Measurements from ENCODE around the gene PCSK5. TPM values are rescaled to one million over a fixed set of nuclear protein-coding genes. Genes with fewer than 3 reads are reported as not detected.

Gene PCSK5
- total RNA-seq, 1 donor from 2014 or later: 1.5 TPM

GRCh38 chr9:76218117-76218885 lies 327.8 kb downstream of the PCSK5 start:
- H3K9me3 Mint-ChIP-seq: no peaks in the 10 kb centered on the region

GRCh38 chr9:76218886-76219445 lies 328.5 kb downstream of the PCSK5 start:
- H3K27ac Mint-ChIP-seq: no peak overlapping the region
- no peaks in the 10 kb centered on the region for H3K9me3 Mint-ChIP-seq
- no peaks in the 10 kb centered on the region for H3K4me1 Mint-ChIP-seq (ENCODE audit: low read depth)
- H3K4me3 Mint-ChIP-seq (ENCODE audit: low read depth): no peak overlapping the region
- DNase-seq (ENCODE audit: low spot score): no peak
- intact Hi-C loops (cut with micrococcal nuclease): no loop called here
- peaks cover 4% of the 10 kb centered on the region for H3K27me3 Mint-ChIP-seq (ENCODE audit: low read depth)
- no peaks in the 10 kb centered on the region for H3K36me3 Mint-ChIP-seq (ENCODE audit: low read depth)

More at GRCh38 chr9:76218117-76218885, 327.8 kb downstream of the PCSK5 start:
- DNase-seq (ENCODE audit: low spot score): no peak
- Mint-ChIP-seq H3K27me3 (ENCODE audit: low read depth) (peaks cover 4% of the 10 kb centered on the region), H3K4me3 (ENCODE audit: low read depth) (no peak overlapping the region), H3K4me1 (ENCODE audit: low read depth) (peaks cover 1% of the 10 kb centered on the region), H3K27ac (no peak overlapping the region), H3K36me3 (ENCODE audit: low read depth) (no peaks in the 10 kb centered on the region)
- intact Hi-C loops (cut with micrococcal nuclease): no loop called here

- Mint-ChIP-seq H3K27ac (no peak overlapping the region), H3K36me3 (ENCODE audit: low read depth) (no peaks in the 10 kb centered on the region), H3K27me3 (ENCODE audit: low read depth) (peaks cover 4% of the 10 kb centered on the region), H3K4me1 (ENCODE audit: low read depth) (no peaks in the 10 kb centered on the region), H3K4me3 (ENCODE audit: low read depth) (no peak overlapping the region), H3K9me3 (no peaks in the 10 kb centered on the region)
- DNase-seq (ENCODE audit: low spot score): no peak
- intact Hi-C loops (cut with micrococcal nuclease): no loop called here
Measured at GRCh38 chr9:76219560-76220151, 329.2 kb downstream of the PCSK5 start.

- H3K27ac Mint-ChIP-seq: no peak overlapping the region
- no peaks in the 10 kb centered on the region for H3K9me3 Mint-ChIP-seq
- no peaks in the 10 kb centered on the region for H3K36me3 Mint-ChIP-seq (ENCODE audit: low read depth)
- no peaks in the 10 kb centered on the region for H3K4me1 Mint-ChIP-seq (ENCODE audit: low read depth)
- intact Hi-C loops (cut with micrococcal nuclease): no loop called here
- no peak for DNase-seq (ENCODE audit: low spot score)
- no peak overlapping the region for H3K4me3 Mint-ChIP-seq (ENCODE audit: low read depth)
- peaks cover 4% of the 10 kb centered on the region for H3K27me3 Mint-ChIP-seq (ENCODE audit: low read depth)
Measured at GRCh38 chr9:76221423-76221822, 330.9 kb downstream of the PCSK5 start.

- Mint-ChIP-seq H3K9me3 (no peaks in the 10 kb centered on the region), H3K27ac (no peak overlapping the region), H3K4me3 (ENCODE audit: low read depth) (no peak overlapping the region), H3K36me3 (ENCODE audit: low read depth) (no peaks in the 10 kb centered on the region), H3K4me1 (ENCODE audit: low read depth) (no peaks in the 10 kb centered on the region), H3K27me3 (ENCODE audit: low read depth) (peaks cover 4% of the 10 kb centered on the region)
- intact Hi-C loops (cut with micrococcal nuclease): no loop called here
- no peak for DNase-seq (ENCODE audit: low spot score)
Measured at GRCh38 chr9:76223749-76224340, 333.4 kb downstream of the PCSK5 start.

- no peaks in the 10 kb centered on the region for H3K36me3 Mint-ChIP-seq (ENCODE audit: low read depth)
- DNase-seq (ENCODE audit: low spot score): no peak
- intact Hi-C loops (cut with micrococcal nuclease): no loop called here
- H3K4me3 Mint-ChIP-seq (ENCODE audit: low read depth): no peak overlapping the region
- no peaks in the 10 kb centered on the region for H3K4me1 Mint-ChIP-seq (ENCODE audit: low read depth)
- H3K9me3 Mint-ChIP-seq: no peaks in the 10 kb centered on the region
- H3K27me3 Mint-ChIP-seq (ENCODE audit: low read depth): no peaks in the 10 kb centered on the region
- H3K27ac Mint-ChIP-seq: no peak overlapping the region
Measured at GRCh38 chr9:76227156-76227555, 336.7 kb downstream of the PCSK5 start.

- no peak overlapping the region for H3K4me3 Mint-ChIP-seq (ENCODE audit: low read depth)
- H3K9me3 Mint-ChIP-seq: no peaks in the 10 kb centered on the region
- no peaks in the 10 kb centered on the region for H3K36me3 Mint-ChIP-seq (ENCODE audit: low read depth)
- H3K27ac Mint-ChIP-seq: no peak overlapping the region
- H3K4me1 Mint-ChIP-seq (ENCODE audit: low read depth): no peaks in the 10 kb centered on the region
- intact Hi-C loops (cut with micrococcal nuclease): no loop called here
- no peaks in the 10 kb centered on the region for H3K27me3 Mint-ChIP-seq (ENCODE audit: low read depth)
- DNase-seq (ENCODE audit: low spot score): no peak
Measured at GRCh38 chr9:76231001-76231400, 340.5 kb downstream of the PCSK5 start.

GRCh38 chr9:76232861-76233489 lies 342.5 kb downstream of the PCSK5 start:
- no peaks in the 10 kb centered on the region for H3K4me1 Mint-ChIP-seq (ENCODE audit: low read depth)
- intact Hi-C loops (cut with micrococcal nuclease): no loop called here
- H3K27ac Mint-ChIP-seq: no peak overlapping the region
- H3K9me3 Mint-ChIP-seq: no peaks in the 10 kb centered on the region
- H3K4me3 Mint-ChIP-seq (ENCODE audit: low read depth): no peak overlapping the region
- H3K36me3 Mint-ChIP-seq (ENCODE audit: low read depth): no peaks in the 10 kb centered on the region
- H3K27me3 Mint-ChIP-seq (ENCODE audit: low read depth): no peaks in the 10 kb centered on the region
- DNase-seq (ENCODE audit: low spot score): no peak

- Mint-ChIP-seq H3K4me3 (ENCODE audit: low read depth) (no peak overlapping the region), H3K36me3 (ENCODE audit: low read depth) (no peaks in the 10 kb centered on the region), H3K27ac (no peak overlapping the region), H3K27me3 (ENCODE audit: low read depth) (no peaks in the 10 kb centered on the region), H3K4me1 (ENCODE audit: low read depth) (no peaks in the 10 kb centered on the region), H3K9me3 (no peaks in the 10 kb centered on the region)
- intact Hi-C loops (cut with micrococcal nuclease): no loop called here
- no peak for DNase-seq (ENCODE audit: low spot score)
Measured at GRCh38 chr9:76240578-76240977, 350.1 kb downstream of the PCSK5 start.

GRCh38 chr9:76245518-76245917 lies 355.0 kb downstream of the PCSK5 start:
- intact Hi-C loops (cut with micrococcal nuclease): no loop called here
- Mint-ChIP-seq H3K36me3 (ENCODE audit: low read depth) (no peaks in the 10 kb centered on the region), H3K4me1 (ENCODE audit: low read depth) (no peaks in the 10 kb centered on the region), H3K27ac (no peak overlapping the region), H3K4me3 (ENCODE audit: low read depth) (no peak overlapping the region), H3K27me3 (ENCODE audit: low read depth) (no peaks in the 10 kb centered on the region), H3K9me3 (no peaks in the 10 kb centered on the region)
- DNase-seq (ENCODE audit: low spot score): no peak

- DNase-seq (ENCODE audit: low spot score): no peak
- H3K27me3 Mint-ChIP-seq (ENCODE audit: low read depth): no peaks in the 10 kb centered on the region
- no peak overlapping the region for H3K4me3 Mint-ChIP-seq (ENCODE audit: low read depth)
- intact Hi-C loops (cut with micrococcal nuclease): no loop called here
- H3K36me3 Mint-ChIP-seq (ENCODE audit: low read depth): no peaks in the 10 kb centered on the region
- no peaks in the 10 kb centered on the region for H3K9me3 Mint-ChIP-seq
- no peaks in the 10 kb centered on the region for H3K4me1 Mint-ChIP-seq (ENCODE audit: low read depth)
- H3K27ac Mint-ChIP-seq: no peak overlapping the region
Measured at GRCh38 chr9:76246680-76247079, 356.2 kb downstream of the PCSK5 start.

- Mint-ChIP-seq H3K4me3 (ENCODE audit: low read depth) (no peak overlapping the region), H3K36me3 (ENCODE audit: low read depth) (no peaks in the 10 kb centered on the region), H3K4me1 (ENCODE audit: low read depth) (no peaks in the 10 kb centered on the region), H3K27ac (no peak overlapping the region), H3K9me3 (no peaks in the 10 kb centered on the region), H3K27me3 (ENCODE audit: low read depth) (no peaks in the 10 kb centered on the region)
- DNase-seq (ENCODE audit: low spot score): no peak
- intact Hi-C loops (cut with micrococcal nuclease): no loop called here
Measured at GRCh38 chr9:76247426-76247825, 357.0 kb downstream of the PCSK5 start.

- no peak for DNase-seq (ENCODE audit: low spot score)
- H3K9me3 Mint-ChIP-seq: no peaks in the 10 kb centered on the region
- H3K27ac Mint-ChIP-seq: no peak overlapping the region
- no peaks in the 10 kb centered on the region for H3K36me3 Mint-ChIP-seq (ENCODE audit: low read depth)
- intact Hi-C loops (cut with micrococcal nuclease): no loop called here
- no peak overlapping the region for H3K4me3 Mint-ChIP-seq (ENCODE audit: low read depth)
- H3K4me1 Mint-ChIP-seq (ENCODE audit: low read depth): no peaks in the 10 kb centered on the region
- no peaks in the 10 kb centered on the region for H3K27me3 Mint-ChIP-seq (ENCODE audit: low read depth)
Measured at GRCh38 chr9:76249309-76249708, 358.8 kb downstream of the PCSK5 start.

Data from activated T-helper 2 cell treated with anti-CD3 and anti-CD28 coated beads, Interferon-gamma antibody, Interleukin-2, Interleukin-4, amounts not matched to agents 10 μg/mL and 5 μg/mL and 100 μg/mL, durations not matched to agents 14 hours and 24 hours and 36 hours (primary cell).